Occipital lobe (tissue), 2 donors: ENCODE results near the gene NCK2. TPM values are rescaled to one million over a fixed set of nuclear protein-coding genes. Genes with fewer than 3 reads are reported as not detected.

Experiments
- DNase-seq: peaks from one replicate; lab custom pipeline; 2025; lab: John Stamatoyannopoulos, UW
- total RNA-seq: library from RNA; depleted of rRNA; stranded (reverse); fragments of >200 nt; gene quantifications from one replicate; pipeline ENCODE4 v1.2.3, GENCODE V29; 2014

NCK2 gene
- total RNA-seq, 1 donor from 2014 or later: 86.1 TPM

DNA sequence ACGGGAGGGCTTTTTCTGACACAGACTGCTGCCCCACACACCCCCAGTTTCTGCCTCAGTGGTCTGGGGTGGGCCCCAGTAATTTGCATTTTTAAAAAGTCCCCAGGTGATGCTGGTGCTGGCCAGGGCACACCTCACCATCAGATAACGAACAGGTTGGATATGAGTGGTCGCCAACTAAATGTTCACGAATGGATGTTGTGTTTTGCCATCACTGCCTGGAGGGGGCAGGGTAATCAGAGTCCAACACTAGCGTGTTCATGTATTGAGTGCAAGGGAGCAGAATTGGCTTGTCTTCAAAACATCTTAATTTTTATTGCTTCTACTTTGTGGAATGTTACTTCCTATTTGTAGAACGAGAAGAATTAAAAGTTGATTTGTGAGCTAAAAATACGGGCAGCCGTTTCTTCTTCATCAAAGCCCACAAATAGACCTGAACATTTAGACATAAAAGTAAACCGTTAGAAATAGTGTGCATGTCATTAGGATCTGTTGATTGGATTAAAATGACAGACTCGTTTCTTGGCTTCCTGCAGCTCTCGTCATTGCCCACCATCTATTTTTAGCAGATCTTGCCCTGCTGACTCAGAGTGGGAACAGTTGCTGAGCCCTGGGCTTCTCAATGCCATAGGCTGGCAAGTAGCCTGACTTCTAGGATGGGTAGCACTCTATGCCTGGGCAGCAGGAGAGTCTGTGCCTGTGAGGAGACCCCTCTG, 45.2 kb downstream of the NCK2 start:
- no peak for DNase-seq

DNA sequence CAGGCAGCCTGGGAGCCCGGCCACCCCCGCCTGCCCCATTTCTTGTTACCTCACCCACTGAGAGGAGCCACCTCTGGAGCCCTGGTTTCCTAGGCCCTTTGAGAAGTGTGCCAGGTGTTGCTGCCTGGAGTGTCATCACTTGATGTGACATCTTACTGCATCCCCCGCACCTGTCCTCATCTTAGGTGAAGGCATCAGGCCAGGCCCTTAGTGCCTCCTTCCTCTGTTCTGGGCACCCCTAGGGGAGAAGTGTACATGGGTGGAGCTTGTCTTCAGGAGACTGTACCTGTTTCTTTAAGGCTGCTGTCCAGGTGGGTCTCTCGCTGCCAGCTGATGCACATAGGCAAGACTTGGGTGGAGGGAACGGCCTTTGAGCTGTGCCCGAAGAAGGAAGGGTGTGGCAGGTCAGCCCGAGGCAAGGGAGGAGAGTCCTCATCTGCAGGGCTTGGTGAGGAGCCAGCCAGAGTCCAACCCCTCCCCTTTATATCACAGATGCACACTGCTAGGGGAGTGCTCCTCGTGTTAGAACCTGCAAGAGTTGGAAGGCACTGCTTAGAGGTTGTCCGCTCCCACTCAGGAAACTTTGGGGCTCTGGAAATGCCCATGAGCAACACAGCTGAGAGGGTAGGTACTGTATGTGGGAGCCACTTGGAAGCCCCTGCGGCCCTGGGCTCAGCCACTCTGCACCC, 45.9 kb downstream of the NCK2 start:
- DNase-seq: no peak

GRCh38 chr2:105791229-105791628, 46.5 kb downstream of the NCK2 start:
- DNase-seq: no peak

GRCh38 chr2:105792561-105792960, 47.8 kb downstream of the NCK2 start:
- no peak for DNase-seq

GRCh38 chr2:105793196-105793975, 48.7 kb downstream of the NCK2 start:
- no peak for DNase-seq

- no peak for DNase-seq
Measured at GRCh38 chr2:105794926-105795574, 50.3 kb downstream of the NCK2 start.

GRCh38 chr2:105795575-105795934, 50.8 kb downstream of the NCK2 start:
- DNase-seq: no peak

DNA sequence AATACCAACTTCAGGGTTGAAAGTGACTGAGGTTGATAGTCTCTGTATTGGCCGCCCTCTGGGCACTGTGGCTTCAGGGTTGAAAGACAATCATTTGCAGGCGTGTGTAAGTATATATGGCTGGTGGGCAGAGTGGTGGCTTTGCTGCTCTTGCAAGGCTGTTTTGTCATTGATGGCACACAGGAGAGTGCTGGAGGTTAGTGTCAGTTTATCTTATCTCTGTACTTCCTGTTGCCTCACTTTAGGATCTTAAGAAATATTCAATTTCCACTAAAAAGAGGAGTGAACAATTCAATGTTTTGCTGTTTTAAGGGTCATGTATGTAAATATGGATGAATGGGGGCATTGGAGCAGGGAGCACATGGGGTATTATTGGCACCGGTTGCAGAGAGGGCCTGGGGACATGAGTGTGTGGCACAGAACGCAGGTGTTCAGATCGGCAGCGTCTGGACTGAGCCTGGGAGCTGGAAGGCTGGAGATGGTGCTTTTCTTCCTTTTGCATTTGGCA, 51.5 kb downstream of the NCK2 start:
- DNase-seq: no peak

GRCh38 chr2:105796791-105797190, 52.1 kb downstream of the NCK2 start:
- DNase-seq: no peak

GRCh38 chr2:105797298-105797819, 52.6 kb downstream of the NCK2 start:
- no peak for DNase-seq

GRCh38 chr2:105798595-105798994, 53.9 kb downstream of the NCK2 start:
- no peak for DNase-seq

DNA sequence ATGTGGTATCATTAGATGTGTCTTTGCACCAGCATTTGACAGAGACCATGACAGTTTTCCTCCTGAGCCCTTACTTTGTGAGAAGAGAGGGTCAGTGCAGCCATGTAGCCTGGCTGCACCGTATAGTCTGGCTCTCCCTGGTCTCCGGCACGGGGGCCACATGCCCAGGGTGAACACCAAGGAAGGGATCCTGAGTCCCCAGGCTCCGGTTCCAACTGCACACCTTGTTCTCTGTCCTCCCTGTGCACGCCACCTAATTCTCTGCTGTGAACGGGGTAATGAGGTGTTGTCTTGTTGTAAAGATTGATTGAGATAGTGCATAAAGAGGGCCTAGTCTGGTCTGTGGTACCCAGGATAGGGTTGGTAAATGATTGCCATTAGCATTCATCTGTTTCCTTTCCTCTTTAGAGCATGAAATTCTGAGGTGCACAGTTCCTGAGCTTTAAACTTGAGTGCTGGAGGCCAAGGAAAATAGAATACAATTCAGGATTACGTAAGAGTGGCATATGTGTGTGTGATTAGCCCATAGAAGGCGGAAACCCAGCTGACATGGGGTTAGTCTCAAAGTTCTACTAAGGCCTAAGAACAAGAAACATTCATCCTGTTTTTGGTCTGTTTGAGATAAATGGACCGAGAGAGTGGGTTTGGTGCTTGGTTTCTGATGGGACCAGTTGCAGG, 55.5 kb downstream of the NCK2 start:
- no peak for DNase-seq

DNA sequence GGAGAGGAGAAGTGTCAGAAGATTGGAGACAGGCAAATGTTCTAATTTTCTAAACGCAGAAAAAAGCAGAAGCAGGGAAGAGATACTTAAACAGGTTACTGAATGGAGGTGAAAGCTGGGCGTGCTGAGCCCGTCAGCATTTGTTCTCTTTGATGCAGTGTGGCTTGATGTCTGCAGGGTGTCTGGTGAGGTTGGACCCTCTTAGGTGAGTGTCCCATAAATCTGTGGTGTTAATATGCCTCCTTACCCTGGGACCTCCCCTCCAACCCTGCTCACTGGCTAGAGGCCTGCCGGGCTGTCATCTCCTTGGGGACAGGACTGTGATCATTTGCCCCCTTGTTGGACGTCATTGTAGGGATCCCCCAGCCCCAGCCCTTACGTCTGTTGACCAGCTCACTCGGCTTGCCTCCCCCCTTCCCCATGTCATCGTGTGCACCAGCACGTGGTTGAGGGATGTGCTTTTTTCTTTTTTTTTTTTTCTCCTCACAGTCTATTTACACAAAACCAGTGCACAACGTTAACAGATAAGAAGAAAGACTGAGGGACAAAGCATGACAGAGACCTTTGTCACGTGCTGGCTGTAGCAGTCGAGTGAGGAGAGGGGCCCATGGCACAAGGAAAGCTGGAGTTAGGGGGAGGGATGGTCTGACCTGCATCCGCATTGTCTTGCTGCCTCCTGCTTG, 56.4 kb downstream of the NCK2 start:
- DNase-seq: no peak

- no peak for DNase-seq
Measured at GRCh38 chr2:105801961-105802360, 57.2 kb downstream of the NCK2 start.

DNA sequence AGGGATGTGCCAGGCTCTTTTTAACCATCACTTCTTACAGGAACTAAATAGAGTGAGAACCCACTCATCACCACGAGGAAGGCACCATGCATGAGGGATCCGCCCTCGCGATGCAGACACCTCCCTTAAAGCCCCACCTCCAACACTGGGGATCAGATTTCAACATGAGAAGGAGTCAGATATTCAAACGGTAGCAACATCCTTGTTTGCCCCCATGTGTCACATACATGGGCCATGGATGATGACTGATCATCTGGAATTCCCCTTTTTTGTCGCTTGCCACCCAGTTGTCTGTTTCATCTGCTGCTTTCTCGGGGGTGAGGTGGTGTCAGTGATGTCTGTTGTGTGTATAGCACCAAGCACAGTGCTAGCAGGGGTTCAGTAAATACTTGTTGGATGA, 57.9 kb downstream of the NCK2 start:
- no peak for DNase-seq

DNA sequence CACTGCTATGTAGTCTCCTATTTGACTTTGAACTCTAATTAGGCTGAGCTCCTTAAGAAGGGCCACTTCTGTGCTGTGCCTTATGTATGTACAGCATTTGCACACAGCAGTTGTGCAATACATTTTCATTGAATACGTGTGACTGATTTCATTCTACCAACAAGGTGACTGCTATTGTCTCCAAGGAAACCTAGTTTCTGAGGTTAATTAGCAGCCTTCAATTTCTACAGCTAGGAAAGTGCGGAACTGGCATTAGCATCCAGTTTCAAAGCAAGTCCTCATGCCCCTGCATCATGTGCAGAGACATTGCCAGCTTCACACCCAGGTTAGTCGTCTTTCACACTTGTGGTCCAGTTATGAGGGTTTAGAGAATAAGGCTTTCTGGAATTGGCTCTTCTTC, 58.6 kb downstream of the NCK2 start:
- no peak for DNase-seq

GRCh38 chr2:105803773-105804172, 59.1 kb downstream of the NCK2 start:
- DNase-seq: no peak

DNA sequence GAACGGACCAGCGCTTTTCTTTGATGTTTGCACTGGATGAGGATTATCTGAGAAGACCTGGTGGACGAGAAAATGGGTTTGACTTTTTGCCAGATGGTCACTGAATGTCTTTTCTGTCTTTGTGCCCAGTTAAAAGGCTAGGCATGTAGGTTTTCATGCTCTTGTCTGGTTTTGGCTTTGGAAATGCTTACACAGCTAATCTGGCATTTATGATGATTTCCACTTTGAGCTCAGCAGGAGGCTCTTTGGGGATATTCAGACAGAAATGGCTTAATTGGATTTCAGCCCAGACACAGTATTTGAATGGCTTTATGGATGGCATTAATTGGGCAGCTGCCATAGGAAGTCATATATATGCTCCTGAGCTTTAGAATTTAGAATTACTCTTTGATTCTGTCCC, 59.6 kb downstream of the NCK2 start:
- DNase-seq: no peak

DNA sequence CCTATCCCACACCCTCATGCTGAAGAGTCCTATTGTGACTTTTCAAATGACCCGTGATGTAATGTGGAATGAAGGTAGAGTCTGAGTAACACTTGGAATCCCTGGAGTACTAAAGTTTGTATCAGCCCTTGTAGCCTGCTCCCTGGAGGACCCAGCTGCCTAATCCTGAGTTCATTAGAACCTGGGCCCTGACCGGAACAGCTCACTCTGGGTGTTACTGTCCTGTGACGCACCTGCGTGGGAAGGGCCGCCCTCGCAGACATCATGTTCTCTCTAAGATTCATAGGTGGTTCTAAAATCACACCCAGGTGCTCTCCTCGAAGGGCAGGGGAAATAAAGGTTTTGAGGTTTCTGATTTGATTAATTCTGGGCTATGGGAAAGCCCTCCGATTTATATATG, 62.3 kb downstream of the NCK2 start:
- no peak for DNase-seq

GRCh38 chr2:105808423-105809096, 63.8 kb downstream of the NCK2 start:
- no peak for DNase-seq
